Measurements from ENCODE around the gene IGF2BP2.

The IGF2BP2 gene

GRCh38 chr3:185727873-185728272 is 97.0 kb downstream of the IGF2BP2 start:
- H3K27me3 ChIP-seq (ENCODE audit: control insufficient read depth, insufficient read depth, low read length, poor library complexity, severe bottlenecking) = no peaks in the 10 kb centered on the region
- H3K4me3 ChIP-seq (ENCODE audit: insufficient read depth, low read depth, low read length) = no peak overlapping the region
- H3K4me1 ChIP-seq (ENCODE audit: control insufficient read depth, insufficient read depth, low read length) = peaks cover 35% of the 10 kb centered on the region
- no peaks in the 10 kb centered on the region for H3K36me3 ChIP-seq (ENCODE audit: control insufficient read depth, insufficient read depth, low read length)
- 89 to 93% methylated on average over 9 of the region's 9 CpGs for WGBS, 2 experiments
- no peaks in the 10 kb centered on the region for H3K9me3 ChIP-seq (ENCODE audit: control insufficient read depth, low read length)
- H3K27ac ChIP-seq (ENCODE audit: insufficient read depth, low read depth, low read length, poor library complexity, severe bottlenecking) = no peak overlapping the region

GRCh38 chr3:185726254-185726967 is 98.4 kb downstream of the IGF2BP2 start:
- WGBS, 2 experiments = 77 to 79% methylated on average over 6 of the region's 6 CpGs

GRCh38 chr3:185724761-185725160 is 100.1 kb downstream of the IGF2BP2 start:
- Histone ChIP-seq H3K9me3 (ENCODE audit: control insufficient read depth, low read length) (no peaks in the 10 kb centered on the region), H3K4me1 (ENCODE audit: control insufficient read depth, insufficient read depth, low read length) (peaks cover 34% of the 10 kb centered on the region), H3K27ac (ENCODE audit: insufficient read depth, low read depth, low read length, poor library complexity, severe bottlenecking) (peak overlapping the region; percentile 45), H3K27me3 (ENCODE audit: control insufficient read depth, insufficient read depth, low read length, poor library complexity, severe bottlenecking) (no peaks in the 10 kb centered on the region), H3K36me3 (ENCODE audit: control insufficient read depth, insufficient read depth, low read length) (no peaks in the 10 kb centered on the region), H3K4me3 (ENCODE audit: insufficient read depth, low read depth, low read length) (no peak overlapping the region)
- 45 to 77% methylated on average over 3 of the region's 3 CpGs for WGBS, 2 experiments

More at GRCh38 chr3:185726254-185726967, 98.4 kb downstream of the IGF2BP2 start:
- H3K27ac ChIP-seq (ENCODE audit: insufficient read depth, low read depth, low read length, poor library complexity, severe bottlenecking) = no peak overlapping the region
- no peaks in the 10 kb centered on the region for H3K9me3 ChIP-seq (ENCODE audit: control insufficient read depth, low read length)
- peaks cover 34% of the 10 kb centered on the region for H3K4me1 ChIP-seq (ENCODE audit: control insufficient read depth, insufficient read depth, low read length)
- no peaks in the 10 kb centered on the region for H3K27me3 ChIP-seq (ENCODE audit: control insufficient read depth, insufficient read depth, low read length, poor library complexity, severe bottlenecking)
- H3K36me3 ChIP-seq (ENCODE audit: control insufficient read depth, insufficient read depth, low read length) = no peaks in the 10 kb centered on the region
- H3K4me3 ChIP-seq (ENCODE audit: insufficient read depth, low read depth, low read length) = no peak overlapping the region

GRCh38 chr3:185724251-185724650 is 100.6 kb downstream of the IGF2BP2 start:
- 89 to 94% methylated on average over 3 of the region's 3 CpGs for WGBS, 2 experiments
- Histone ChIP-seq H3K27ac (ENCODE audit: insufficient read depth, low read depth, low read length, poor library complexity, severe bottlenecking) (no peak overlapping the region), H3K27me3 (ENCODE audit: control insufficient read depth, insufficient read depth, low read length, poor library complexity, severe bottlenecking) (no peaks in the 10 kb centered on the region), H3K9me3 (ENCODE audit: control insufficient read depth, low read length) (no peaks in the 10 kb centered on the region), H3K36me3 (ENCODE audit: control insufficient read depth, insufficient read depth, low read length) (no peaks in the 10 kb centered on the region), H3K4me3 (ENCODE audit: insufficient read depth, low read depth, low read length) (no peak overlapping the region), H3K4me1 (ENCODE audit: control insufficient read depth, insufficient read depth, low read length) (peaks cover 34% of the 10 kb centered on the region)

GRCh38 chr3:185722881-185723280 is 102.0 kb downstream of the IGF2BP2 start:
- no peaks in the 10 kb centered on the region for H3K36me3 ChIP-seq (ENCODE audit: control insufficient read depth, insufficient read depth, low read length)
- no peak overlapping the region for H3K27ac ChIP-seq (ENCODE audit: insufficient read depth, low read depth, low read length, poor library complexity, severe bottlenecking)
- 93 to 98% methylated on average over 5 of the region's 5 CpGs for WGBS, 2 experiments
- H3K9me3 ChIP-seq (ENCODE audit: control insufficient read depth, low read length) = no peaks in the 10 kb centered on the region
- H3K27me3 ChIP-seq (ENCODE audit: control insufficient read depth, insufficient read depth, low read length, poor library complexity, severe bottlenecking) = no peaks in the 10 kb centered on the region
- peaks cover 32% of the 10 kb centered on the region for H3K4me1 ChIP-seq (ENCODE audit: control insufficient read depth, insufficient read depth, low read length)
- H3K4me3 ChIP-seq (ENCODE audit: insufficient read depth, low read depth, low read length) = no peak overlapping the region

- no peaks in the 10 kb centered on the region for H3K27me3 ChIP-seq (ENCODE audit: control insufficient read depth, insufficient read depth, low read length, poor library complexity, severe bottlenecking)
- peaks cover 41% of the 10 kb centered on the region for H3K4me1 ChIP-seq (ENCODE audit: control insufficient read depth, insufficient read depth, low read length)
- H3K36me3 ChIP-seq (ENCODE audit: control insufficient read depth, insufficient read depth, low read length) = no peaks in the 10 kb centered on the region
- H3K9me3 ChIP-seq (ENCODE audit: control insufficient read depth, low read length) = no peaks in the 10 kb centered on the region
- H3K27ac ChIP-seq (ENCODE audit: insufficient read depth, low read depth, low read length, poor library complexity, severe bottlenecking) = no peak overlapping the region
- no peak overlapping the region for H3K4me3 ChIP-seq (ENCODE audit: insufficient read depth, low read depth, low read length)
- 90 to 92% methylated on average over 1 to 3 of the region's 3 CpGs for WGBS, 2 experiments
These were observed 102.9 kb downstream of the IGF2BP2 start for GRCh38 chr3:185721970-185722369.

- no peak overlapping the region for H3K27ac ChIP-seq (ENCODE audit: insufficient read depth, low read depth, low read length, poor library complexity, severe bottlenecking)
- no peaks in the 10 kb centered on the region for H3K36me3 ChIP-seq (ENCODE audit: control insufficient read depth, insufficient read depth, low read length)
- no peak overlapping the region for H3K4me3 ChIP-seq (ENCODE audit: insufficient read depth, low read depth, low read length)
- H3K9me3 ChIP-seq (ENCODE audit: control insufficient read depth, low read length) = no peaks in the 10 kb centered on the region
- peaks cover 41% of the 10 kb centered on the region for H3K4me1 ChIP-seq (ENCODE audit: control insufficient read depth, insufficient read depth, low read length)
- no peaks in the 10 kb centered on the region for H3K27me3 ChIP-seq (ENCODE audit: control insufficient read depth, insufficient read depth, low read length, poor library complexity, severe bottlenecking)
- WGBS, 2 experiments = 92 to 97% methylated on average over 9 of the region's 9 CpGs
These were observed 104.5 kb downstream of the IGF2BP2 start for GRCh38 chr3:185720326-185720725.

- Histone ChIP-seq H3K27ac (ENCODE audit: insufficient read depth, low read depth, low read length, poor library complexity, severe bottlenecking) (no peak overlapping the region), H3K4me3 (ENCODE audit: insufficient read depth, low read depth, low read length) (no peak overlapping the region), H3K36me3 (ENCODE audit: control insufficient read depth, insufficient read depth, low read length) (no peaks in the 10 kb centered on the region), H3K27me3 (ENCODE audit: control insufficient read depth, insufficient read depth, low read length, poor library complexity, severe bottlenecking) (no peaks in the 10 kb centered on the region), H3K4me1 (ENCODE audit: control insufficient read depth, insufficient read depth, low read length) (peaks cover 35% of the 10 kb centered on the region), H3K9me3 (ENCODE audit: control insufficient read depth, low read length) (no peaks in the 10 kb centered on the region)
- WGBS, 2 experiments = 96 to 97% methylated on average over 7 of the region's 7 CpGs
These were observed 105.9 kb downstream of the IGF2BP2 start for GRCh38 chr3:185718736-185719593.

GRCh38 chr3:185717627-185718402 is 107.0 kb downstream of the IGF2BP2 start:
- H3K27ac ChIP-seq (ENCODE audit: insufficient read depth, low read depth, low read length, poor library complexity, severe bottlenecking) = peak overlapping the region; percentile 29
- H3K36me3 ChIP-seq (ENCODE audit: control insufficient read depth, insufficient read depth, low read length) = no peaks in the 10 kb centered on the region
- H3K27me3 ChIP-seq (ENCODE audit: control insufficient read depth, insufficient read depth, low read length, poor library complexity, severe bottlenecking) = no peaks in the 10 kb centered on the region
- H3K4me1 ChIP-seq (ENCODE audit: control insufficient read depth, insufficient read depth, low read length) = peaks cover 35% of the 10 kb centered on the region
- H3K4me3 ChIP-seq (ENCODE audit: insufficient read depth, low read depth, low read length) = no peak overlapping the region
- 95 to 96% methylated on average over 9 of the region's 9 CpGs for WGBS, 2 experiments
- no peaks in the 10 kb centered on the region for H3K9me3 ChIP-seq (ENCODE audit: control insufficient read depth, low read length)

- Histone ChIP-seq H3K4me1 (ENCODE audit: control insufficient read depth, insufficient read depth, low read length) (peaks cover 35% of the 10 kb centered on the region), H3K9me3 (ENCODE audit: control insufficient read depth, low read length) (no peaks in the 10 kb centered on the region), H3K4me3 (ENCODE audit: insufficient read depth, low read depth, low read length) (no peak overlapping the region), H3K27ac (ENCODE audit: insufficient read depth, low read depth, low read length, poor library complexity, severe bottlenecking) (peak overlapping the region; percentile 29), H3K36me3 (ENCODE audit: control insufficient read depth, insufficient read depth, low read length) (no peaks in the 10 kb centered on the region), H3K27me3 (ENCODE audit: control insufficient read depth, insufficient read depth, low read length, poor library complexity, severe bottlenecking) (no peaks in the 10 kb centered on the region)
- WGBS, 2 experiments = 89 to 95% methylated on average over 4 of the region's 4 CpGs
These were observed 107.7 kb downstream of the IGF2BP2 start for GRCh38 chr3:185717121-185717520.

All from ectodermal cell (in vitro differentiated cells).